CD4-positive, alpha-beta T cell treated with Interleukin-4 for 1 hour (primary cell): Measurements from ENCODE around the gene OR1M1.
"Not testable (repeated sequence)": the region's sequence is repeated elsewhere in the genome, so short reads cannot be mapped to it uniquely, and the experiment has no call there.

Experiments
- DNase-seq, 2 donors: peaks; one replicate each; pipeline ENCODE4 v3.0.0-alpha.2; 2020 to 2022

OR1M1 gene

DNA sequence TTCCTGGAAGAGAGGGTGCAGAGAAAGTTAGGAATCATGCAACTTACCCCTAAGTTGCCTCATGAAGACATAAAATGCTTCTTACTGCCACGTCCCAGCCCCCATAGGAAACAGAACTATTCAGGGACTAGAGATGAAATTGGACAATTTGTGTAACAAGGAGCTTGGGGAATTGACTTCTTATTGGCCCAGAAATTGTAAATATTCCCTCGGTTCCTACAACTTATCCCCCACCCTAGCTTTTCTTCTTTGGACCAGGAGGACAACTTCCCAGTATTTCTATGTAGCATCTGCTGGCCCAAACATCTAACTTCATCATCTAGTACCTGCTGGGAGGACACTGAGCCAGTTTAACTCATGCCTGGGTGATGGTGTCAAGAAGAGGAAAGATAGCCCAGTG, at the start of gene OR1M1:
Gene OR1M1, plus strand, starts transcription at position 301 of the 400 bp plus-strand sequence. CDS start 6,184 bp downstream, outside the sequence.
- DNase-seq = no peak

- no peak for DNase-seq
Measured at GRCh38 chr19:9037400-9038062, 49.3 kb upstream of the OR1M1 start.

DNA sequence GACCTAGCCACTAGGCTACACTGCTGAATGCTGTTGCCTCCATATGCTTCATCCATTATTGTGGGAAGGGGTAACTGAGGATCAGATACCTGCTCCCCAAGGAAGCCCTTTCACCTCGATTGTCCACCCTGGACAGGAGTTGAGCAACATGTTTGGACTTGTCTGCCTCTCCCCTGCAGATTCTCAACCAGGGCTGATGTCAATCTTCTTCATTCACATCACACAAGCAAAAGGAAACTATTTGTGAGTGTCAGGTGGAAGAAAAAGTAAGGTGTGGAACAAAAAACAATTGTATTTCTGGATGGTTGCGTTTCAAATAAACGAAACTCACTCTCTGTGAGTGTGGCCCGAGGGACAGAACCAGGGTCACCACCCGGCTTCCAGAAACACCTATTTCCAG, 47.1 kb upstream of the OR1M1 start:
- no peak for DNase-seq

- DNase-seq = no peak
Measured at GRCh38 chr19:9040131-9040530, 46.7 kb upstream of the OR1M1 start.

DNA sequence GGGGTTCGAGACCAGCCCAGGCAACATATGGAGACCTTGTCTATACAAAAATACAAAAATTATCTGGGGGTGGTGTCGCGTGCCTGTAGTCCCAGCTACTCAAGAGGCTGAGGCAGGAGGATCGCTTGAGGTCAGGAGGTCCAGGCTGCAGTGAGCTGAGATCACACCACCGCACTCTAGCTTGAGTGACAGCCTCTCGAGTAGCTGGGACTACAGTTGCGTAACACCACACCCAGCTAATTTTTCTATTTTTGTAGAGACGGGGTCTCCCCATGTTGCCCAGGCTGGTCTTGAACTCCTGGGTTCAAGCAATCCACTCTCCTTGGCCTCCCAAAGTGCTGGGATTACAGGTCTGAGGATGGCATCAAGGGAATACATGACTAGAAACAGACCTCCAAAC, 45.8 kb upstream of the OR1M1 start:
- DNase-seq = no peak

GRCh38 chr19:9043524-9043923, 43.3 kb upstream of the OR1M1 start:
- no peak for DNase-seq

- DNase-seq = no peak
Measured at GRCh38 chr19:9044449-9044848, 42.4 kb upstream of the OR1M1 start.

- no peak for DNase-seq
Measured at GRCh38 chr19:9046694-9047093, 40.2 kb upstream of the OR1M1 start.

DNA sequence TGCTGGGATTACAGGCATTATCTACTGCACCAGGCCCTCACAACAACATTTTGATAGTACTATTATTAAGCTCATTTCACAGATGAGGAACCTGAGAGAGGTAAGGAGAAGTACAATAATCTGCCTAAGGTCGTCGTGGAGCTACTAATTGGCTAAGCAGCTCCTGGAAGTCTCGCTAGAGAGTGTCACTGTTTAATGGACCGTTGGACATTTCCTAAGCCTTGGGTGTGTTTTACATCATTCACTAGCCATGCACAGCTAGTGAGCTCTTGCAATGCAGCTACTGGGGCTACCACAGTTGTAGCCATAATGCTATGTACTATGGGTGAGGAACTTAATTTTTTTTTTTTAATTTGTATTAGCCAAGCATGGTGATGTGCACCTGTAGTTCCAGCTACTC, 34.0 kb upstream of the OR1M1 start:
- DNase-seq = no peak

GRCh38 chr19:9053674-9054073, 33.2 kb upstream of the OR1M1 start:
- not testable (repeated sequence) for DNase-seq

GRCh38 chr19:9054207-9054606, 32.7 kb upstream of the OR1M1 start:
- DNase-seq = no peak

DNA sequence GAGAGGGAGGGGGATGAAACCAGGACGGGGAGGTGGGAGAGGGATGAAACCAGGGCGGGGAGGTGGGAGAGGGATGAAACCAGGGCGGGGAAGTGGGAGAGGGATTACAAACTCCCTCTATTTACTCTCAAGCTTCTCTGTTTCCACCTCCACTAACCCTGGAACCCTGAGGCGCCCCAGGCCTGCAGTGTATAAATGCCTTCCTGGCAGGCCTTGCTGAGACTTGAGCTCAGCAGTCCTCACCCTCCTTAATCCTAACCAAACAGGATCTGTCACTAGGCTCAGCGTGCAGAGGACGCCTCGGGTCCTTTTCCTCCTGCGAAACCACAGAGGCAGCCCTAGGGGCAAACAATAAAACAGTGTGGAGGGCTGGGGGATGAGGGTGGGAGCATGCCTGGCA, 32.1 kb upstream of the OR1M1 start:
- DNase-seq = no peak

- not testable (repeated sequence) for DNase-seq
Measured at GRCh38 chr19:9056131-9056530, 30.7 kb upstream of the OR1M1 start.

DNA sequence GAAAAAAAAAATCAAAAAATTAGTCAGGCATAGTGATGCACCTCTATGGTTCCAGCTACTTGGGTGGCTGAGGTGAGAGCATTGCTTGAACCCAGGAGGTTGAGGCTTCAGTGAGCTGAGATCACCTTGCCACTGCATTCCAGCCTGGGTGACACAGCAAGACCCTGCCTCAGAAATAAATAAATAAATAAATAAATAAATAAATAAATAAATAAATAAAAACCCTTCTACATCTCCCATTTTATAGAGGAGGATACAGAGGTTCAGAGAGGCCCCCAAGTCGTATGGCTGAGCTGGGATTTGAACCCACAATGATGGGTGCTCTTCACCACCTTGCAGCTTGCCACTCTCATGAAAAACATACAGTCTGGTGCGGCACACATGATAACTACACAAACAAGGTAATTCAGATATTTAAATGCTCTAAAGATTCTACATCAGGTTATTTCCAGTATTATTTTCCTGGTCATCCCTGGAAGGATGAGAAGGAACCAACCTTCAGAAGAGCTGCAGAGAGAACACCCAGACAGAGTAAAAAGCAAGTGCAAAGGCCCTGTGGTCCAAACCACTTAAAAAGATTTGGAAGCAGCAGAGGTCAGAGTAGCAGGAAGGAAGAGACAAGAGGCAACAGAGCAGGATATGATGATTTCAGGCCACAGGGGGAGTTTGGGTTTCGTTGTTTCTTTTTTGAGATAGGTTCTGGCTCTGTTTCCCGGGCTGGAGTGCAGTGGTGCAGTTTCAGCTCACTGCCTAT, 29.2 kb upstream of the OR1M1 start:
- DNase-seq = no peak

DNA sequence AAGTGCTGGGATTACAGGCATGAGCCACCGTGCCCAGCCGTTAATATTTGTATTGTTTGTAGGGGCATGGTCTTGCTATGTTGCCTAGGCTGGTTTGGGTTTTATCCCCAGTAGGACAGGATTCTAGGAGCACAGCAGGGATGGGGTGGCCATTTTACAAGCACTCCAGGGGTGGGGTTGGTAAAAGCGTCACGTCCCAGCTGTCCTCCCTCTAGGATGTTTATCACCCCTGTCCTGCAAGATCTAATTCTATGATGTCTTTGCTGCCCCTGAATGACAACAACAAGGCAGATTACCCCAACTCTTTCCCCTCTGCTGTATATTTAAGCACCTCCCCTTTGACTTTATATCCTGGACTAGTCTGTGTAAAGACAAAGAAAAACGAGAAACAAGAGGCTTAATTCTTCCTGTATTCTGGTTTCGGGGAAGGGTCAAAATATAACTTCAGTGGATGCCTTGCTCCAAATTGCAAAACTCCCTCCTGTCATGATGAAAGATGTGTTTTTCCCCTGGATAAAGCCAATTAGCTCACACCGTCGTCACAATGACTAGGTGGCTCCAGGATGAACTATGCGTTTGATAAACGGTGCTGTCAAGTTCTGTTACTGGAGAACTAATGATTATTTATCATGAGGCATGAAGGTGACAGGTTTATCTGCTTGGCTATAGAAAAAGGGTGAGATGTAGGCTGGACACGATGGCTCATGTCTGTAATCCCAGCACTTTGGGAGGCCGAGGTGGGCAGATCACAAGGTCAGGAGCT, 27.8 kb upstream of the OR1M1 start:
- no peak for DNase-seq

GRCh38 chr19:9060564-9061340, 26.1 kb upstream of the OR1M1 start:
- DNase-seq = no peak

DNA sequence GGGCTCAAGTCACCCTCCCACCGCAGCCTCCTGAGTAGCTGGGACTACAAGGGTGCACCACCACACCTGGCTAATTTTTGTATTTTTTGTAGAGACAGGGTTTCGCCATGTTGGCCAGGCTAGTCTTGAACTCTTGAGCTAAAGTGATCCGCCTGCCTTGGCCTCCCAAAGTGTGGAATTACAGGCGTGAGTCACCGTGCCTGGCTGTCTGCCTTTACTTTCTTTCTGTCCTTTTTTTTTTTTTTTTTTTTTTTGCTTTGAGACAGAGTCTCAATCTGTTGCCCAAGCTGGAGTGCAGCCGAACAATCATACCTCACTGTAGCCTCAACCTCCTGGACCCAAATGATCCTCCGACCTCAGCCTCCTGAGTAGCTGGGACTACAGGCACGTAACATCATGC, 25.0 kb upstream of the OR1M1 start:
- no peak for DNase-seq

- no peak for DNase-seq
Measured at GRCh38 chr19:9065457-9066014, 21.3 kb upstream of the OR1M1 start.

- no peak for DNase-seq
Measured at GRCh38 chr19:9070066-9070465, 16.8 kb upstream of the OR1M1 start.

DNA sequence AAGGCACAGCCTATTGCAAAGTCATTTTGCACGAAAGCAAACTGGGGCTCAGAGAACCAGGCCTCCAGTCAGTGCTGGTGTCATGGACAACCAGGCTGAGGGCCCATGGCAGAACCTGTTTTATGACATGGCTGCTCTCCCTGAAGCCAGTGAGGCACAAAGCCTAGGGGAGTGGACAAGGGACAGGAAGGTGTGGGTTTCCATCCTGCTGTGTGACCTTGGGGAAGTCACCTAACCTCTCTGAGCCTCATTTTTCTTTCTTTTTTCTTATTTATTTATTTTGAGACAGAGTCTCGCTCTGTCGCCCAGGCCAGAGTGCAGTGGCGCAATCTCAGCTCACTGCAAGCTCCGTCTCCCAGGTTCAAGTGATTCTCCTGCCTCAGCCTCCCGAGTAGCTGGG, 15.1 kb upstream of the OR1M1 start:
- DNase-seq = not testable (repeated sequence)

DNA sequence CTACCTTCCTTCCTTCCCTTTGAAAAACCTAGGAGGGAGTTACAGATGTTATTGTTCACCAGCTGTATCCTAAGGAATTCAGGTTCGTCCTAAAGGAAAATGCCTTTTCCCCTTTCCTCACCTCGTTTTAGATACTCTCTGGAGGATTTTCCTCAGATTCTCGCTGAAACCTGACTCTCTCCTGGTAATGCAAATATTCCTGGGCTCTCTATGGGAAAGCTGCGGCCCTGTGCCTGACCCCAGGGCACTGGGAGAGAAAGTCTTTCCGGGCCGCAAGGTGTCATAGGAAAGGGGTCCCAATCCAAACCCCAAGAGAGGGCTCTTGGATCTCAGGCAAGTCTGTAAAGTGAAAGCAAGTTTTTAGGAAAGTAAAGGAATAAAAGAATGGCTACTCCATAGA, 13.1 kb upstream of the OR1M1 start:
- DNase-seq = no peak

DNA sequence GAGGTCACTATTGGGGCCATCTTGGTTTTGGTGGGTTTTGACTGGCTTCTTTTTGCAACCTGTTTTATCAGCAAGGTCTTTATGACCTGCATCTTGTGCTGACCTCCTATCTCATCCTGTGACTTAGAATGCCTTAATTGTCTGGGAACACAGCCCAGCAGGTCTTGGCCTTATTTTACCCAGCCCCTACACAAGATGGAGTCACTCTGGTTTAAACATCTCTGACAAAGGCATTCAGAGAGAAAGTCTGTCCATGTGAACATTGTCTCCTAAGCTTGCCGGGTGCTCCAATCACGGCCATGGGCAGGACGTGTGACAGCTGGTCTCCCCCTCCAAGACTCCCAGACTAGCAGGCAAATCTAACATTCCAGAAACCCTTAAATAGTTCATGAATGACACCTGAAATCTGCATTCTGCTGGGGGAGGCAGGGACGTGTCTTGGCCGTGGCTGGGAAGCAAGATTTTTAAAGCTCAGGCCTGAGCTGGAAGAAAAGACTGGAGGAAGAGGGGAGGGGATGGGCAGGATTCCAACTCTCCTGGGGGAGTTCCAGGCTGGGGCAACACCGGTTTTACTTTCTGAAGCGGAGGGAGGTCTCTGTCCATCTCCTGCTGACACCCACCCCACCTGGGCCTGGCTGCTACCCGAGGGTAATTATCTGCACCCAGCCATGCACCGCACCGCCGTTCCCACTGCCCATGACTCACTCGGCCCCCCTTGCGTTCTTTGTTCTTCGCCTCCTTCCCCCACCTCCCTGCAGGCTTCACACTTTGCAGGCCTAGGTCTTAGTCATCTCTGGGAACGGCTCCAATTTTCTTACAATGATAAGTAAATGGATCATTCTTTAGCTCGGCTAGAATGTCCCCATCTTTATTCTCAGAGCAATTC, 11.6 kb upstream of the OR1M1 start:
- DNase-seq = no peak
